Panc1 (cell line): ENCODE results near the gene PGAM2. TPM values are rescaled to one million over a fixed set of nuclear protein-coding genes. Genes with fewer than 3 reads are reported as not detected.

Experiments used
- ATAC-seq: fragments of 200-7000 bp; cut with Tn5 transposase; 2 replicates; pipeline ENCODE4 v1.9.1; 2020; ENCODE audit warnings: mild to moderate bottlenecking, moderate library complexity
- BruUV-seq: library from RNA; stranded (reverse); fragments of 400-500 nt; replicated peaks from 2 replicates; lab custom pipeline; 2021; lab: Mats Ljungman, UMichigan
- CTCF ChIA-PET: fragments of 300-600 bp; sonication (Branson Sonifier 250); formaldehyde crosslinking; loops from one replicate; lab custom pipeline; 2022; ENCODE audit warnings: antibody characterized with exemption; lab: Charles Lee
- POLR2A ChIA-PET: fragments of 300-600 bp; sonication (Branson Sonifier 250); formaldehyde crosslinking; loops from one replicate; lab custom pipeline; 2022; ENCODE audit warnings: antibody characterized with exemption; lab: Charles Lee
- DNase-seq: peaks from one replicate; pipeline ENCODE4 v3.0.0-alpha.2; 2010; ENCODE audit warnings: low read depth, low spot score
- H3K27ac ChIP-seq: 2 replicates; pipeline ENCODE4 v1.5.1; 2011; ENCODE audit warnings: mild to moderate bottlenecking, low read length, inconsistent platforms
- H3K27me3 ChIP-seq: fragments of 200-500 bp; sonication (Bioruptor generic); 2 replicates; pipeline ENCODE4 v1.6.0; 2014; ENCODE audit warnings: low read length, inconsistent platforms; ENCODE audit not compliant: control insufficient read depth, insufficient read depth
- H3K36me3 ChIP-seq: fragments of 200-500 bp; sonication (Bioruptor generic); 2 replicates; pipeline ENCODE4 v1.5.1; 2014; ENCODE audit warnings: inconsistent platforms, mild to moderate bottlenecking, low read length, moderate library complexity; ENCODE audit not compliant: control insufficient read depth, insufficient read depth
- H3K4me1 ChIP-seq: 2 replicates; pipeline ENCODE4 v1.5.1; 2011; ENCODE audit warnings: inconsistent platforms, mild to moderate bottlenecking, low read length, moderate library complexity; ENCODE audit not compliant: control insufficient read depth, insufficient read depth
- H3K4me3 ChIP-seq, 2 experiments: 2 replicates each; pipeline ENCODE4 v1.5.1; 2011 to 2012; ENCODE audit warnings: low read depth in 2 of 2, low read length in 2 of 2, mild to moderate bottlenecking in 2 of 2, inconsistent platforms in 1 of 2, moderate library complexity in 1 of 2
- H3K9me3 ChIP-seq: fragments of 200-500 bp; sonication (Bioruptor generic); 2 replicates; pipeline ENCODE4 v1.5.1; 2014; ENCODE audit warnings: low read depth, mild to moderate bottlenecking, inconsistent platforms, low read length, moderate library complexity; ENCODE audit not compliant: control insufficient read depth, insufficient read depth
- POLR2AphosphoS5 ChIP-seq: IDR thresholded peaks from 2 replicates; pipeline ENCODE4 v1.6.1; 2012; ENCODE audit warnings: mild to moderate bottlenecking, low read depth, low read length, moderate library complexity
- REST ChIP-seq, 2 experiments: IDR thresholded peaks; 2 replicates each; pipeline ENCODE4 v1.6.1; 2011 to 2012; ENCODE audit warnings: low read depth in 2 of 2, control low read depth in 1 of 2, low read length in 1 of 2, mild to moderate bottlenecking in 1 of 2, moderate library complexity in 1 of 2; ENCODE audit not compliant: insufficient read depth in 1 of 2
- SIN3A ChIP-seq: IDR thresholded peaks from 2 replicates; pipeline ENCODE4 v1.6.1; 2012; ENCODE audit warnings: low read depth, mild to moderate bottlenecking, low read length, moderate library complexity, borderline replicate concordance; ENCODE audit not compliant: insufficient read depth
- TCF7L2 ChIP-seq: IDR thresholded peaks from 2 replicates; pipeline ENCODE4 v1.6.1; 2011; ENCODE audit warnings: mild to moderate bottlenecking, low read depth, low read length, inconsistent platforms
- in situ Hi-C: cut with HindIII; loops from 2 replicates; pipeline ENCODE4 v1.10.0; 2016; ENCODE audit warnings: low sequenced_read_pairs, low pct_unique_long_range_greater_than_20kb
- intact Hi-C: fragments of 100-400 bp; cut with micrococcal nuclease; formaldehyde crosslinking; loops from one replicate; pipeline ENCODE4 v1.10.0; 2022; ENCODE audit not compliant: unreplicated experiment
- total RNA-seq: library from RNA; stranded (reverse); gene quantifications from one replicate; pipeline ENCODE4 v1.2.1, GENCODE V29; 2021; ENCODE audit not compliant: unreplicated experiment
- TF ChIP-seq, protein P1 (sequence below): fragments of 450-650 bp; IDR thresholded peaks from 2 replicates; pipeline ENCODE4 v1.5.1; 2017; ENCODE audit warnings: mild to moderate bottlenecking

The PGAM2 gene
- total RNA-seq, 1 experiment from 2014 or later, result 1.3 TPM

- intact Hi-C loops, result no loop called here
- CTCF ChIA-PET, result no interaction called here
- DNase-seq, result no peak
- in situ Hi-C loops, result no loop called here
- no peak overlapping the region for H3K4me3 ChIP-seq
- no peak for ATAC-seq
- no peak overlapping the region for H3K27ac ChIP-seq
- peaks cover 11% of the 10 kb centered on the region for H3K4me1 ChIP-seq
- 0 out of 2 replicates have a peak, but pooled peaks cover 5% of the 10 kb centered on the region for H3K36me3 ChIP-seq
- BruUV-seq, result no TSS peak
- H3K9me3 ChIP-seq, result no peaks in the 10 kb centered on the region
- H3K27me3 ChIP-seq, result no peaks in the 10 kb centered on the region
- TF ChIP-seq REST (IDR thresholded peaks at IDR 0.05; ENCODE audit: insufficient read depth in 1 of 2, low read depth in 2 of 2, low read length in 1 of 2) (no peak), TCF7L2 (no peak), SIN3A (no peak), POLR2AphosphoS5 (no peak)
- TF ChIP-seq, protein P1, sequence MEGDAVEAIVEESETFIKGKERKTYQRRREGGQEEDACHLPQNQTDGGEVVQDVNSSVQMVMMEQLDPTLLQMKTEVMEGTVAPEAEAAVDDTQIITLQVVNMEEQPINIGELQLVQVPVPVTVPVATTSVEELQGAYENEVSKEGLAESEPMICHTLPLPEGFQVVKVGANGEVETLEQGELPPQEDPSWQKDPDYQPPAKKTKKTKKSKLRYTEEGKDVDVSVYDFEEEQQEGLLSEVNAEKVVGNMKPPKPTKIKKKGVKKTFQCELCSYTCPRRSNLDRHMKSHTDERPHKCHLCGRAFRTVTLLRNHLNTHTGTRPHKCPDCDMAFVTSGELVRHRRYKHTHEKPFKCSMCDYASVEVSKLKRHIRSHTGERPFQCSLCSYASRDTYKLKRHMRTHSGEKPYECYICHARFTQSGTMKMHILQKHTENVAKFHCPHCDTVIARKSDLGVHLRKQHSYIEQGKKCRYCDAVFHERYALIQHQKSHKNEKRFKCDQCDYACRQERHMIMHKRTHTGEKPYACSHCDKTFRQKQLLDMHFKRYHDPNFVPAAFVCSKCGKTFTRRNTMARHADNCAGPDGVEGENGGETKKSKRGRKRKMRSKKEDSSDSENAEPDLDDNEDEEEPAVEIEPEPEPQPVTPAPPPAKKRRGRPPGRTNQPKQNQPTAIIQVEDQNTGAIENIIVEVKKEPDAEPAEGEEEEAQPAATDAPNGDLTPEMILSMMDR, result no peak
- POLR2A ChIA-PET, result no interaction called here
Measured at GRCh38 chr7:44062903-44063295, 2.5 kb downstream of the PGAM2 start.

GRCh38 chr7:44062180-44062902, 3.0 kb downstream of the PGAM2 start:
- POLR2A ChIA-PET, result no interaction called here
- H3K9me3 ChIP-seq, result no peaks in the 10 kb centered on the region
- H3K27me3 ChIP-seq, result no peaks in the 10 kb centered on the region
- in situ Hi-C loops, result no loop called here
- CTCF ChIA-PET, result no interaction called here
- intact Hi-C loops, result no loop called here
- H3K36me3 ChIP-seq, result 0 out of 2 replicates have a peak, but pooled peaks cover 5% of the 10 kb centered on the region
- no TSS peak for BruUV-seq
- ATAC-seq (no peak), DNase-seq (no peak)
- H3K4me3 ChIP-seq, result no peak overlapping the region
- peaks cover 11% of the 10 kb centered on the region for H3K4me1 ChIP-seq
- H3K27ac ChIP-seq, result no peak overlapping the region
- no peak for TF ChIP-seq POLR2AphosphoS5
- no peak for TF ChIP-seq SIN3A
- TF ChIP-seq, protein P1, result no peak
- TF ChIP-seq REST (IDR thresholded peaks at IDR 0.05; ENCODE audit: insufficient read depth in 1 of 2, low read depth in 2 of 2, low read length in 1 of 2), result no peak
- no peak for TF ChIP-seq TCF7L2
